ENCODE data around the gene CFAP410.

GRCh38 chr21:44368711-44369446, 29.7 kb upstream of the CFAP410 start:
- TF ChIP-seq TAF1 (IDR thresholded peaks at IDR 0.05; ENCODE audit: low read depth): no peak
- no peak for TF ChIP-seq CEBPB (IDR thresholded peaks at IDR 0.05)
